Peyer's patch (tissue), 4 donors: Measurements from ENCODE around the gene VN1R5.

ENCODE experiments used
- CTCF ChIP-seq, 6 experiments: fragments of 450-650 bp in 4 of 6; fragments of 200-600 bp in 2 of 6; sonication (generic) in 1 of 6; IDR thresholded peaks; one replicate each; pipeline ENCODE4 v1.5.1; 2017 to 2019; ENCODE audit warnings: antibody characterized with exemption in 6 of 6, mild to moderate bottlenecking in 3 of 6, moderate library complexity in 1 of 6
- POLR2A ChIP-seq, 2 donors: fragments of 450-650 bp; IDR thresholded peaks; one replicate each; pipeline ENCODE4 v1.5.1; 2017; ENCODE audit warnings: antibody characterized with exemption in 2 of 2, mild to moderate bottlenecking in 2 of 2, moderate library complexity in 2 of 2

GRCh38 chr1:247241691-247242090 is 14.2 kb upstream of the VN1R5 start:
- TF ChIP-seq POLR2A (IDR thresholded peaks at IDR 0.05) = no peak
- TF ChIP-seq CTCF (IDR thresholded peaks at IDR 0.05) = no peak
